Stimulated activated CD8-positive, alpha-beta memory T cell treated with anti-CD3 and anti-CD28 coated beads, Interleukin-4, amount 100 ng/mL, for 1 hour (primary cell): ENCODE data around the gene NWD2.

Experiments
- DNase-seq, 2 donors: peaks; one replicate each; pipeline ENCODE4 v3.0.0-alpha.2; 2020; ENCODE audit warnings: low read depth in 2 of 2, low spot score in 1 of 2

NWD2 gene

DNA sequence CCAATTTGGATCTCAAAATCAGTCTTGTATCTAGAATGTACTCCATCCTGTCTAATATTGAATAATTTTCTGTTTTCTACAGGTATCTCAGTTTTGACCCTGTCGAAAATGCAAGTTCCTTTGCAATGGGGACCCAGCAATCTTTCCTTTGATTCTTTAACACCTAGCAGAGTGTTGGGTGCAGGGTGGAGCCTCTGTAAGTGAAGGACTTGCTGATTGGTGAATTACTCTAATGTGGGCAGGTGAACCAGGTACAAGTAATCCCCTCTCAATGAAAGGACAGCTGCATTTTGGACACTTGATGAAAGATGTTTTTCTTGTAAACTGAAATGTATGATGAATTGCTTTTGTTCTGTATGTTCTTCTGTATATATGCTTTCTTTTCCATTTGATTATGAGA, 54.9 kb downstream of the NWD2 start:
- no peak for DNase-seq

DNA sequence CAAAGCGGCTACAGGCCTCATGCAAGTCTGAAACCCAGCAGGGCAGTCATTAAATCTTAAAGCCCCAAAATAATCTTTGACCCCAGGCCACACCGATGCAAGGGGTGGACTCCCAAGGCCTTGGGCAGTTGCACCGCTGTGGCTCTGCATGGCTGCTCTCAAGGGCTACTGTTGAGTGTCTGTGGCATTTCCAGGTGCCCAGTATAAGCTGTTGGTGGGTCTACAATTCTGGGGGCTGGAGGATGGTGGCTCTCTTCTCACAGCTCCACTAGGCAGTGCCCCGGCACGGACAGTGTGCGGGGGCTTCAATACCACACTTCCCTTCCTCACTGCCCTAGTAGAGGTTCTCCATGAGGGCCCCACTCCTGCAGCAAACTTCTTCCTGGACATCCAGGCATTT, 60.1 kb downstream of the NWD2 start:
- no peak for DNase-seq

DNA sequence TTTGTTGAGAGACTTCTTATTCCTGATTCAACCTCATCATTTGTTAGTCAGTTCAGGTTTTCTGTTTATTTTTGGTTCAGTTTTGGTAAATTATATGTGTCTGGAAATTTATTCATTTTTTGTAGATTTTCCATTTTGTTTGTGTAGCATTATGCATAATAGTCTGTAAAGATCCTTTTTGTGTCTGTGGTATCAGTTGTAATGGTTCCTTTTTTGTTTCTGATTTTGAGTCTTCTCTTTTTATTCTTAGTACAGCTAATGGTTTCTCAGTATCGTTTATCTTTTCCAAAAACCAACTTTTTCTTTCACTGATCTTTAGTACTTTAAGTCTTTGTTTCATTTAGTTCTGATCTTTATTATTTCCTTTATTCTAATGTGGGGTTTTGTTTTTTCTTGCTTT, 61.4 kb downstream of the NWD2 start:
- no peak for DNase-seq

DNA sequence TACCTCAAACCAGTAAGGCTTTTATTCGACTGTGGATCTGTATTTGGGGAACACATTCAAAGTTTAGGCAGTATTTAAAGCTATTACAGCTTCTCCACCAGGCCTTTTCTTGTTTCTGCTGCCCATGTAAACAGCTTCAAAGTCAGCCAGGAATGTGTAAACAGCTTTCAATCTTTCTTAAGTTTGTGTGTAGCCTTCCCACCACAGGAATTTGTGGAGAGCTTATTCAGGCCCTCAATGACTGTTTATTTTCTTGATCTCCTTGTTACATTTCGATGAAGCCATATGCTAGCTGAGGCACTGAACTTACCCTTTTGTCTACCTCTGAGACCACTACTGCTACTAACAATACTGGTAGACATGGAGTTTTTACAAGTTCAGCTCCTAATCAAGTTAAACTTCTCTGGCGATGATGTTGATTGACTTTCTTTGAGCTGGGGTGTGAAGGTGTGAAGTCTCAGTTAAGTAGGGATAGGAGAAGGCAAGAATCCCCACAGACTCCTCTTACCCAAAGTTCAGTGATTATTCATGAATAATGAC, 72.6 kb downstream of the NWD2 start:
- DNase-seq: no peak

DNA sequence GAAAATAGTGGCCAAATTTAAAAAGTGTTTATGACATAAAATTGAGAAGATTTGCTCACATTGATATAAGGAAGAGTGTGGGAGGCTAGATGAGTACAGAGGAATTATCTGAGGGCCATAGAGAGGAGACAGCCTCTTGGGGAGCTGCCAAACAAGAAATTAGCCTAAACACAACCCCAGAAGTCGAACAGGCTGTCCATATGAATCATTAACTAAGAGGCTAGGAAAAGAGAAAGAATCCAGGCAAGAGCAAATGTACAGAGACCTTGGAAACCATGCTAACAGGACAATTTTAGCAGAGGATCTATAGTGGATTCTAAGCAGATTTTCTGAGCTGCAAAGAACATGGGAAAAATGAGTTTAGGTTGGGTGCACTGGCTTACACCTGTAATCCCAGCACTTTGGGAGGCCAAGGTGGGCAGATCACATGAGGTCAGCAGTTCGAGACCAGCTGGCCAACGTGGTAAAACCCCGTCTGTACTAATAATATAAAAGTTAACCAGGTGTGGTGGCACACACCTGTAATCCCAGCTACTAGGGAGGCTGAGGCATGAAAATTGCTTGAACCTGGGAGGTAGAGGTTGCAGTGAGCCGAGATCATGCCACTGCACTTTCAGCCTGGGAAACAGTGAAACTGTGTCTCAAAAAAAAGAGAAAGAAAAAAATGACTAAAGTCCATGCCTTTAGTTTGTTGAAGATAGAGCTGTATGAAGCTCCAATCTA, 76.1 kb downstream of the NWD2 start:
- DNase-seq: no peak

DNA sequence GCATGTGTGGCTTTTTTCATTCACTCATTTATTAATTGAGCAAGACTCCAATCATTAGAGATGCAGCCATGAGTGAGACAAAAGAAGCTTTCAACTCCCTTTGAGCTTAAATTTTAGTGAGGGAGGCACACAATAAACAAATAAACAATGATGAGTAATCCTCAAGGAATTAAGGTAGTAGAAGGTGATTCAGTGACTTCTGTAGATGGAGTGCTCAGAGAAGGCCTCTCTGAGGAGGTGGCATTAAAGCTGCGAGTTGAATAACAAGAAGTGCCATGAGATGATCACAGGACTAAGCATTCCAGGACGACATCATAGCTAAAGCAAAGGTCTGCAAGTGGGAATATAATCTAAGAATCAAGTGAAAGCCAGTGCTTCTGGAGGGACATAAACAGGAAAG, 77.6 kb downstream of the NWD2 start:
- DNase-seq: no peak

DNA sequence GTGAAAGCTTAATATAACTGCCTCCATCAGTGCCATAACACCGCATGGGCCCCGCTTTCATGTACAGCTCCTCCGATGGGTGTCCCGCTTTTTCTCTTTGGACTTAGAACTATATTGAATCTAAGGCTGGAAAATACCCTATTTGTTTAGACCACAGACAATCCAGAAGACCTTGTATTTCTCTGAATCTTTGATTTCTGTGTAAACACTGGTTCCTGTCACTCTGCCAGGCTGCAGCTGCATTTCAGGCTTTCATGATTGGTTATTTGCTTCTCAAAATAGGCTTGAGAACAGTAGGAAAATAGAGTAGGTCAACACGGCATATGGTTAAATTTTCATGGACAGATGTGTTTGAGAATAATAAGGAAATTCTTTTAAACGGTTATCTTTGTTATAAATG, 80.0 kb downstream of the NWD2 start:
- DNase-seq: no peak

DNA sequence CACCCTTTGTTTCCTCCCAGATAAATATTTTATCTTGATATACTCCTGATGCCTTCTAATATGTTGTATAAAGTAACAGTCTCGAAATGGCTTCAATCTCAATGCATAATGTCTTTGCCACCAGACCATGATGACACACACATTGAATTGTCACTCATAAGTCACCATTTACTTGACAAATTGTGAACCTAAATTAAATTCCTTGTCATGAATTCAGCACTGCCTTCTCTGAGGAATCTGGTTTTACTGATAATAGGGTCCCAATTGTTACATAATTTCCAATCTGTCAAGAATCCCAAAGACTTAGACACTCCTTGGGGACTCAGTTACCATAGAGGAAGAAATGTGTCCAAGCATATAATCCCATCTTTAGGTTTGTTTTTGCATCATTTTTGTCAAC, 82.3 kb downstream of the NWD2 start:
- DNase-seq: no peak

DNA sequence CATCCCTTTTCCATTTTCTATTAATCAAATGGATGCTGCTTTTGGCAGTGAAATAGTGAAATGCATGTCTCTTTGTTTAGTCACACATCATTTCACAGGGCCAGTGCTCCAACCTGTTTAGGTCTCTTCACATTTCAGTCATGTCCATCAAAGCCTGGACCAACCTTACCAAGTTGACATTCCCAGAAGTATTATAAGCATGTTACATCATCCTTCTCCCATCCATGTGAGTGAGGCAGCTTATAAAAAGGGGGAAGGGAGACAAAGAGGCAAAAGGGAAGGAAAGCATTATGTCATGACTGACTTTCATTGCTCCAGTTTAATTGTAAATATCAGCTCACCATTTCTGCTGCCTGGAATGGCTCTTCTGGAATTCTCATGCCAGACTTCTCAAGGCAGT, 94.4 kb downstream of the NWD2 start:
- no peak for DNase-seq

DNA sequence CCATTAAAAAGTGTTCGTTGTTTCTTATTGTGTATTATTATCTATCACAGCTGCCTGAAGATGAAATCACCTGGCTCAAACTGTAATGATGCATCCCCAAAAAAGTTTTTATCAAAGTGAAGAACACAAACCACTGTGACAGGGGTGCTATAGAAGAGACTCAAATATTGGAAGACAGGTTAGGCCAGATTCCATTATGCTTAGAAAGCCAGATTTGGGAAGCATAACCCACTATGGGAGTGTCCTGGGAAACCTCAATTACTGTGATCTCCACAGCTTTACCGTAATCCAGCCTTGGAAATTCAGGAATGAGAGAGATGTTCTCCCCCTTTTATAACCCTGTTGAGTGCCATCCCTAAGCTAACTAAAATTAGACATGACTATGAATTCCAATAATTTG, 114.2 kb downstream of the NWD2 start:
- DNase-seq: no peak

DNA sequence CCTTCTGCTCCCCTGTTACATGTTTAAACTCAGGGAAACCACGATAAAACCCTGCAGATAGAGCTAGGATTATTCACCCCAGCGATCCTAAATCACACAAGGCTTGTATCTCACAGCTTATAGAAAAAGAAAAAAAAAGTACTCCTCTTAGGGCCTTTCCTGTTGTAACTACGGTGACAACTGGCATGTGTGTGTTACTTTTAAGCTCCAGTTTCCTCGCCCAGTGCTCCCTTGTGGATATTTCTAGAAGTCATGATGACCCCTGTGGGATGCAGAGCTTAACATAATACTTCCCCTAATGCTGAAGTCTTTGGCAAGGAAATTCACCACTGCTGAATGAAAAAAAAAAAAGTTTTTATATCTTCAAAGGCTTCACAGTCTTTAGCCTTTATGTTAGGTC, 114.7 kb downstream of the NWD2 start:
- DNase-seq: no peak

DNA sequence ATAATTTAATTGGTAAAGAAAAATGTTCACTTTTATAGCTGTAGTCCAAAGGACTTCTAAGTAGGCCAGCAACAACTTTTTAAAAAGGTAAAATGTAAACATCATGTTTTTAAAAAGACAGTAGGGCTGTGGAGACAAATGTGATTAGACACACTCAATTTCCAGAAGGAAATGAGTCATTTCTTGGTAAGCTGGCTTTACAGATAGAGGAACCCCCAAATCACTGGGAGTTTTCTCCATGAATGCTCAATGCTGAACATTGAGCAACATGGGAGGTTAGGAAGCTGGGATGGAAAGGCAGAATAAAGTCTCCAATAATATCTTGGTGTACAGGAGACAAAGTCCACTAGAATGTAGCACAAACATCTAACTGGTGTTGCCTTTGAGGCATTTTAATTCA, 121.3 kb downstream of the NWD2 start:
- no peak for DNase-seq

DNA sequence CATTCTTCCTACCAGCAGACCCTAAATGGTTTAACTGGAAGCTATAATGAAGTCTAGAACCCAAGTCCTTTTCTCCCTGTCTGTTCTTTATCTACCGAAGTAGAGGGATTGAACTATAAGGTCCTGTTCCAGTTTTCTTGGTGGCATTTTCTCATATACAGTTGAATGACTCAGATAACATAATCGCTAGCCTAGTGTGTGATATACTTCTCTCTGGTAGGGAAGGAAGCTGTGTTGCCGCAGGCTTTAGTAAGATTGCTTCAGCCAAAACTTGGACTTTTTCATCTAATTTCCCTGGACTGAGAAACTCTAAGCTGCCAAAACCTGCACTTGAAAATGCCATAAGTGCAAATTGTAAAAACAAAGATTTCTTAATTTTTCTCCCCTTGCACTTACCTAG, 123.4 kb downstream of the NWD2 start:
- DNase-seq: no peak

DNA sequence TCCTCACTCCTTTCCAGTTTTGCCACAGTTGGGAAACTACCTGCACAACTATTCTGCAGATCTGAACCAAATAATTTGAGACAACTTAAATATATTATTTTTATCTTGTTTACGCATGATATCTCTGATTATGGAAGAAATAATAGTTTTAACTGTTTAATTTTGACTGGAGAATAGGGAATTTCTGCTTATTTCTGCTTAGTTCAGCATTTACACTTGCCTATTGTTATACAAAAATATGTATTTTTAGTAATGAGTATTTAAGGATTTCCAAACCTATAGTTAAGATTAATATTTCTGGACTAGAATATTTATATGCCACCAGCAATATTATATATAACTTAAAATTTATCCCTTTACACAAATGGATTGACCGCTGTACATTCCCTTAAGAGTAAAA, 125.5 kb downstream of the NWD2 start:
- DNase-seq: no peak

DNA sequence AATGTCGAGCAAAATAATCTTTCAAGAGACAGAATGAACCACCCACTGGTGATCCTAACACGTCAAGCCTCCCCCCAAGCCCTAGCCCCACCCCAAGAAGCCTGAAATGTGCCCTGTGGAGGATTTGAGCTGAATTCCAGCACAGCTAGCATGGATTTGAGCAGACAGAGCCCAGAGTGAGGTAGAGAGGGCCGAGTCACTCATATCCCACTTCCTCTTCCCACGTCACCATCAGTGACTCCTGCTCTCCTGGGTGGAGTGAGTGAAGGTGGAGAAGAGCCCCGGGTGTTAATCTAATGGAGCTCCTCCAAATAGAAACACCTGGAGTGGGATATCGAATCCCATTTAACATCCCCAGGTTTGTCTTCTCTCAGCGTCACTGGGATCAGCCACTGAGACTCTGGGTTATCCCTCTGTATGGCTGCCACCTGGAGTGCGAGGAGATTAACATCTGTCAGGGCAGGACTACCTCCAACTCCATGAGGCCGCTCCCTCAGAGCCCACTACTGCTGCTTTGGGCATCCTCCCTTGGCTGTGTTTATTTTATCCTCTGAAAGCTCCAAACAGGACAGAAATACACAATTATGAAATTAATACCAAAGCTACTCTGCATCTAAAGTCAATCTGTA, 136.6 kb downstream of the NWD2 start:
- no peak for DNase-seq

DNA sequence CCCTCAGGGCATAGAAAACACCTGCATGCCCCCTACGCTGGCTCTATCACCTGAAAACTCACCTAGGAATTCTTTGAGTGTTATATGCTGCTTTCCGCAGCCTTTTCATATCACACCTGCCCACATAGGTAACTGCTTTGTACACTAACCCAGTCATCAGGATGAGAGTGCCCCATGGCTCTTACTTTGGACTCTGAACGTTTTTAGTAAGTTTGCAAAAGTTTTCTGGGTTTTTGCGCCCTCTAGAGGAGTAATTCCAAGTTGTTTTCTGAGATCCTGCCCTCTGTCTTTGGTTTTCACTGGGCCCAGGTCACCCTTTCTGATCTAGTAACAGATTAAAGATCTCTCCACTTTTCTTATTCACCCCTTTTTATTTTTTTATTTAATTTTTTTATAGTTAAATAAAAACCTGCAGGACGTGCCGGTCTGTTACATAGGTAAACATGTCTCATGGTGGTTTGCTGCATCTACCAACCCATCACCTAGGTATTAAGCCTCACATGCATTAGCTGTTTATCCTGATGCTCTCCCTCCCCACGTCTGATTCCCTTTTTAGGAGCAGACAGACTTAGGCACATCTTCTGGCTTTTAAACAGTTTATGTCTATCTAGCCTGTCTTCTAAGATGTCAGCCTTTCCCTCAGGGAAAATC, 139.2 kb downstream of the NWD2 start:
- no peak for DNase-seq

DNA sequence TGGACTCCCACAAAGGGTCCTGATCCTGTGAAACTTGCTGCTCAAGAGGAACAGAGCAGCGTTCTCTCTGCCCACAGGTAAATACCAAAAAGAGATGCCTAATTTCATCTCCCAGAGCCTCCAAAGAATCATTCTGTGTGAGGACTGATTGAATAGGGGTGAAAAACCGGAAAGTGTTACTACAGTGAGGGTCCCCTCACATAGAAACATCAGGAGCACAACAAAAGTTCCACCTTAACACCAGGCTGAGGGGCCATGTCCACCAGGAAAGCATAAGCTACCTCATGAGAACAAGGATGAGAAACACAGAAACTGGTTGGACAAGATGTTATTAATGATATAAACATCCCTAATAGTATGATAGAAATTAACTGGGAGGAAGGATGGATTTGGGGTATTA, 140.9 kb downstream of the NWD2 start:
- no peak for DNase-seq

DNA sequence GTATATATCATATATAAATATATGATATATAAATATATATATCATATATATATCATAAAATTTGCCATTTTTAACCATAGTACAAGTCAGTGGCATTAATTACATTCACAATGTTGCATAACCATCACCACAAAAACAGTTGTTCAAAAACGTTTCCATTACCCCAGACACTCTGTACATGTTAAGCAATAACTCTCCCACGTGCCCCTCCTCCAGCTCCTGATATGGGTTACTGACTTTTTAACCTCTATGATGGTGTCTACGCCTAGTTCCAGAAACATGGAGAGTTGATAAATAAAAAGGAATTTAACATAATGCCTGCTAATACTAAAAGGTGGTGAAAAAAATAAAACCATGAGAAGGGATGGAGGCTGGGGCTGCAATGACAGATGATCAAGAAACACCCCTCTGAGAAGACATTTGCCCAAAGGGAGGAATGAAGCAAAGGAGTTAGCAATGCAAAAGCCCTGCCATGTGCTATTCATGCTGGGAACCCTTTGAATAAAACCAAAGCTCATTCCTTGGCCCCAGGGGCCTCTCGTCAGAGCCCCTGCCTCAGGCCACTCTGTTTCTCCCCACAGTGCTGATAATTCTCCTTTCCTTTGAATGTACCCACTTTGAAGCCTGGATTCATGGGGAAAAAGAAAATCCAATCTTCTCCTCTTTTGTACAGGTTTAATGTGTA, 144.3 kb downstream of the NWD2 start:
- DNase-seq: no peak

DNA sequence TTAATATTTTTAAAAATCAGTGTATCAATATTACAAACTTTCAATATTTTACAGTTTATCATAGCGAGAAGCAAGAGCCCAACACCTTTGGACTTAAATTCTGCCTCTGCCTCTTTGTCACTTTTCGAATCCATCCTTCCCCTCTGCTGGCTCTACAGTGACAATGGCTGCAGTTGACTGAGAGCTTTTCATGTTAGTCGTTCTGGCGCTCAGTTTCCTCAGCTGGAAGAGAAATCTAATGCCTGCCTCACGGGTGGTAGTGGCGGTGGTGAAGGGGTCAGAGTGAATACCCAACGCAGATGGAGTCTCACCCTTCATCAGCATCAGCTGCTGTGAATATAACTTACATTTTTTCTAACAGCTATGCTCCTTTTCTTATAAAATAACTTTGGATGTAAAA, 144.8 kb downstream of the NWD2 start:
- DNase-seq: no peak

DNA sequence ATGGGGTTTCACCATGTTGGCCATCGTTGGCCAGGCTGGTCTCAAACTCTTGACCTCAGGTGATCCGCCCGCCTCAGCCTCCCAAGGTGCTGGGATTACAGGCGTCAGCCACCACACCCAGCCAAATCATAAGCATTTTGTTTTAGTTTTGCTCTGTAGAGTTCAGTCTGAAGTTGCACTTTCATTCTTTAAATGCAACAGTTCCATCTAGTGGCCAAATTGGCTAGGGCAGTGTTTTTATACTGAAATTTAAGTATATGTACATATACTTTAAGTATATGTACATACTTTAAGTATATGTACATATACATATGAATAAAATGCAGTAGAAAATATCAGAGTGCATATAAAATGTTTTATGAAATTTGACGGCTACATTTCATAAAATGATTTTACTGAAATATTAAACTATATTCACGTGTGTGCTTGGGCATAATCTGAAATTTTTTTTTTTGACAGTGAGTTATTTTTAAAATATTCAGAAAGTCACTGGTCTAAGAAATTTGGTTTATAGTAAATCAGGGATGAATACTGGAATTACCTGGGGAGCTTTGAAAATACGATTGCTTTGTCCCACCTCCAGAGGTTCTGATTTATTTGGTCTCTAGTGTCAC, 145.5 kb downstream of the NWD2 start:
- DNase-seq: no peak

DNA sequence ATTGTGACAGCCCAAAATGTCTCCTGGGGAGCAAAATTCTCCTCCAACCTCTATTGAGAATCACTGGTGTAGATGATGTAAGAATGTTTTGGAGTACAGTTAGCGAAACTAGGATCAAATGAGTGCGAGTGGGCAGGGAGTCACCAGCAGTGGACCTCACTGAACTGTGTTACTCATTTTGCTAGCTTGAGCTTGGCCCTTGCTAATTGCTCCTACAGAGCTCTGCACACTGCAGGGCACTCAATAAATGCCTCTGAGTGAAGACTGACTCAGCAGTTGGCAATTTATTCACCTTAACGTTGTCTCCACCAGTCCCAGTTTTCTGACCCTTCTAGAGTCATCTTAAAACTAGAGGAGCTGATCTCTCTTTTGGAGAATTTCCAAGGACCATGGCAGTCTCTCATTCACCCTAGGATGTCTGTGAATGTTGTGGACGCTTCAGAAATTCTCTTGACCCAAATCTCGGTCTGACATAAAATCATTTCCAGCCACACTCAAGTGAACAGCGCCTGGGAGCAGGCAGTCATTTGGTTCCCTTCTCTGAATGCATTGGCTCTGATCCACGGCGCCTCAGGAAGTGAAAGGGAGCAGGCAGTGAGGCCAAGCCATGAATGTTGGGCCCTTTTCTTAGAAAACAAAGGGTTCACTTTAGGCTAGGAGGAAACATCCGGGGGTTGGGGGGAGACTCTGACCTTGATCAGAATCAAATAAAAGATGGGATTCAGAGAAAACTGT, 148.1 kb downstream of the NWD2 start:
- DNase-seq: no peak
